IMR-90 (cell line): Measurements from ENCODE around the gene TMTC2. TPM values are rescaled to one million over a fixed set of nuclear protein-coding genes. Genes with fewer than 3 reads are reported as not detected.

Source experiments
- ATAC-seq: fragments of 200-7000 bp; cut with Tn5 transposase; 2 replicates; pipeline ENCODE4 v1.9.1; 2020; ENCODE audit warnings: low read depth, mild to moderate bottlenecking, moderate library complexity
- BruUV-seq: library from RNA; stranded (reverse); fragments of 400-500 nt; replicated peaks from 2 replicates; lab custom pipeline; 2021; lab: Mats Ljungman, UMichigan
- CTCF ChIA-PET: fragments of 300-600 bp; formaldehyde crosslinking; extraction: SDS; loops from one replicate; lab custom pipeline; 2021; ENCODE audit warnings: antibody characterized with exemption; lab: Yijun Ruan, JAX
- POLR2A ChIA-PET: fragments of 300-600 bp; sonication (Branson Sonifier 250); formaldehyde crosslinking; loops from one replicate; lab custom pipeline; 2022; ENCODE audit warnings: antibody characterized with exemption; ENCODE audit not compliant: unreplicated experiment; lab: Charles Lee
- DNase-seq: peaks from one replicate; pipeline ENCODE4 v3.0.0; 2013
- H2AFZ ChIP-seq: replicated peaks from 2 replicates; pipeline ENCODE3; 2013; ENCODE audit warnings: low read length, mild to moderate bottlenecking; ENCODE audit not compliant: poor library complexity
- H2AK5ac ChIP-seq: 2 replicates; pipeline ENCODE4 v1.6.1; 2013; ENCODE audit warnings: low read depth, low read length, inconsistent platforms
- H2AK9ac ChIP-seq: replicated peaks from 2 replicates; pipeline ENCODE3; 2013; ENCODE audit warnings: mild to moderate bottlenecking, low read depth, low read length, moderate library complexity; ENCODE audit not compliant: poor library complexity
- H2BK120ac ChIP-seq: 2 replicates; pipeline ENCODE4 v1.6.1; 2013; ENCODE audit warnings: low read depth, low read length, inconsistent platforms
- H2BK15ac ChIP-seq: 3 replicates; pipeline ENCODE4 v1.6.1; 2013; ENCODE audit warnings: low read depth, low read length, inconsistent platforms
- H2BK20ac ChIP-seq: 2 replicates; pipeline ENCODE4 v1.6.1; 2013; ENCODE audit warnings: low read depth, mild to moderate bottlenecking, inconsistent platforms, low read length, moderate library complexity
- H2BK5ac ChIP-seq: 2 replicates; pipeline ENCODE4 v1.6.1; 2013; ENCODE audit warnings: mild to moderate bottlenecking, low read depth, low read length, inconsistent platforms; ENCODE audit not compliant: poor library complexity, severe bottlenecking
- H3K14ac ChIP-seq: replicated peaks from 2 replicates; pipeline ENCODE4 v1.6.1; 2013; ENCODE audit warnings: low read depth, low read length, inconsistent platforms
- H3K18ac ChIP-seq: 2 replicates; pipeline ENCODE4 v1.6.1; 2013; ENCODE audit warnings: low read depth, low read length, control low read depth
- H3K23ac ChIP-seq: 2 replicates; pipeline ENCODE4 v1.6.1; 2013; ENCODE audit warnings: low read depth, low read length, inconsistent platforms
- H3K27ac ChIP-seq: 2 replicates; pipeline ENCODE4 v1.5.1; 2013; ENCODE audit warnings: mild to moderate bottlenecking, control low read depth, low read length; ENCODE audit not compliant: insufficient read depth
- H3K27me3 ChIP-seq: 2 replicates; pipeline ENCODE4 v1.6.1; 2013; ENCODE audit warnings: low read length; ENCODE audit not compliant: control insufficient read depth, insufficient read depth
- H3K36me3 ChIP-seq: 2 replicates; pipeline ENCODE4 v1.6.1; 2013; ENCODE audit warnings: low read length, mixed read lengths; ENCODE audit not compliant: control insufficient read depth, insufficient read depth
- H3K4ac ChIP-seq: 2 replicates; pipeline ENCODE4 v1.6.1; 2013; ENCODE audit warnings: low read depth, low read length, inconsistent platforms
- H3K4me1 ChIP-seq: 2 replicates; pipeline ENCODE4 v1.6.1; 2013; ENCODE audit warnings: low read length, mixed read lengths; ENCODE audit not compliant: control insufficient read depth, insufficient read depth
- H3K4me2 ChIP-seq: 2 replicates; pipeline ENCODE4 v1.6.1; 2013; ENCODE audit warnings: low read depth, mild to moderate bottlenecking, control low read depth, low read length, moderate library complexity
- H3K4me3 ChIP-seq: 2 replicates; pipeline ENCODE4 v1.5.1; 2013; ENCODE audit warnings: low read depth, mild to moderate bottlenecking, control low read depth, low read length, moderate library complexity; ENCODE audit not compliant: insufficient read depth
- H3K56ac ChIP-seq: 2 replicates; pipeline ENCODE4 v1.6.1; 2013; ENCODE audit warnings: low read length, inconsistent platforms; ENCODE audit not compliant: insufficient read depth; ENCODE audit errors: extremely low read depth
- H3K79me1 ChIP-seq, 2 experiments: 2 replicates each; pipeline ENCODE4 v1.6.1; 2013; ENCODE audit warnings: low read length in 2 of 2, inconsistent platforms in 1 of 2, low read depth in 1 of 2
- H3K9ac ChIP-seq: 2 replicates; pipeline ENCODE4 v1.6.1; 2013; ENCODE audit warnings: low read depth, low read length, control low read depth
- H3K9me1 ChIP-seq: 2 replicates; pipeline ENCODE4 v1.6.1; 2013; ENCODE audit warnings: low read length, inconsistent platforms; ENCODE audit not compliant: insufficient read depth
- H3K9me3 ChIP-seq: 2 replicates; pipeline ENCODE4 v1.6.1; 2013; ENCODE audit warnings: low read length; ENCODE audit not compliant: control insufficient read depth, insufficient read depth
- H4K20me1 ChIP-seq: 2 replicates; pipeline ENCODE4 v1.6.1; 2013; ENCODE audit warnings: low read length, inconsistent platforms; ENCODE audit not compliant: insufficient read depth
- H4K5ac ChIP-seq: 2 replicates; pipeline ENCODE4 v1.6.1; 2013; ENCODE audit warnings: mild to moderate bottlenecking, low read depth, low read length, control low read depth
- H4K8ac ChIP-seq, 2 experiments: 2 replicates each; pipeline ENCODE4 v1.6.1; 2013; ENCODE audit warnings: low read depth in 2 of 2, low read length in 2 of 2, control low read depth in 1 of 2, inconsistent platforms in 1 of 2
- H4K91ac ChIP-seq: 2 replicates; pipeline ENCODE4 v1.6.1; 2013; ENCODE audit warnings: low read depth, low read length, inconsistent platforms; ENCODE audit not compliant: insufficient read depth
- BHLHE40 ChIP-seq: fragments of 150-350 bp; IDR thresholded peaks from 2 replicates; pipeline ENCODE4 v1.6.1; 2016; ENCODE audit warnings: mild to moderate bottlenecking, low read depth, low read length
- CHD1 ChIP-seq: IDR thresholded peaks from 2 replicates; pipeline ENCODE4 v1.6.1; 2012; ENCODE audit warnings: low read depth, low read length, improper control_type of control experiment
- CTCF ChIP-seq: conservative IDR thresholded peaks from 2 replicates; pipeline ENCODE4 v1.5.1; 2012; ENCODE audit warnings: mild to moderate bottlenecking, low read depth, low read length, improper control_type of control experiment
- MAFK ChIP-seq: IDR thresholded peaks from 2 replicates; pipeline ENCODE4 v1.6.1; 2012; ENCODE audit warnings: low read depth, low read length, improper control_type of control experiment
- MAZ ChIP-seq: IDR thresholded peaks from 2 replicates; pipeline ENCODE4 v1.6.1; 2012; ENCODE audit warnings: low read depth, mild to moderate bottlenecking, low read length, improper control_type of control experiment, moderate library complexity, borderline replicate concordance
- MXI1 ChIP-seq: IDR thresholded peaks from 2 replicates; pipeline ENCODE4 v1.6.1; 2012; ENCODE audit warnings: low read depth, mild to moderate bottlenecking, low read length, moderate library complexity, borderline replicate concordance
- WGBS, 2 experiments: methylation state at CpG; one replicate each; pipeline versions ENCODE4 v1.1.5 to v1.1.7; 2013; ENCODE audit warnings: missing lambda C conversion rate in 2 of 2; ENCODE audit not compliant: insufficient read length in 1 of 2; ENCODE audit errors: extremely low coverage in 2 of 2; 5-methylcytosine and 5-hydroxymethylcytosine counted together
- dilution Hi-C: fragments of 300-500 bp; cut with HindIII; formaldehyde crosslinking; loops from one replicate; pipeline ENCODE4 v1.14.3; 2018; ENCODE audit warnings: low sequenced_read_pairs; ENCODE audit not compliant: unreplicated experiment
- in situ Hi-C: fragments of 300-500 bp; cut with MboI; formaldehyde crosslinking; loops from 3 replicates; pipeline ENCODE4 v1.14.3; 2019; ENCODE audit warnings: low sequenced_read_pairs, inconsistent platforms, mixed read lengths
- intact Hi-C: fragments of 100-400 bp; cut with micrococcal nuclease; formaldehyde crosslinking; loops from 2 replicates; pipeline ENCODE4 v1.10.0; 2022
- polyA plus RNA-seq, 3 experiments: library from polyadenylated mRNA; depleted of rRNA; stranded (reverse); fragments of >200 nt; gene quantifications; 2 replicates each; pipeline ENCODE4 v1.2.3, GENCODE V29; 2012; ENCODE audit warnings: low replicate concordance in 1 of 3
- total RNA-seq: library from RNA; depleted of rRNA; stranded (reverse); fragments of >200 nt; gene quantifications from 2 replicates; pipeline ENCODE4 v1.2.3, GENCODE V29; 2012

TMTC2 gene
- total and polyA plus RNA-seq, 2 of the 4 experiments (the other 2 are of a cell fraction) = 0.56 to 1.4 TPM

GRCh38 chr12:83132360-83132759, 445.7 kb downstream of the TMTC2 start:
- no peak overlapping the region for H4K91ac ChIP-seq
- ATAC-seq = no peak
- no peaks in the 10 kb centered on the region for H3K9me1 ChIP-seq
- no peak overlapping the region for H2AK5ac ChIP-seq
- H3K4ac ChIP-seq = no peak overlapping the region
- intact Hi-C loops = no loop called here
- no peak overlapping the region for H3K27ac ChIP-seq
- H3K9me3 ChIP-seq = no peaks in the 10 kb centered on the region
- CTCF ChIA-PET = no interaction called here
- POLR2A ChIA-PET = no interaction called here
- no peaks in the 10 kb centered on the region for H4K20me1 ChIP-seq
- no peak overlapping the region for H3K23ac ChIP-seq
- TF ChIP-seq MAFK (no peak), BHLHE40 (no peak), MAZ (no peak), CTCF (no peak), CHD1 (no peak), MXI1 (no peak)
- H2AK9ac ChIP-seq = no peak overlapping the region
- H3K27me3 ChIP-seq = no peaks in the 10 kb centered on the region
- dilution Hi-C loops = no loop called here
- no peak overlapping the region for H3K4me3 ChIP-seq
- H2BK20ac ChIP-seq = no peak overlapping the region
- H3K18ac ChIP-seq = no peak overlapping the region
- H2BK15ac ChIP-seq = no peak overlapping the region
- in situ Hi-C loops = no loop called here
- DNase-seq = no peak
- H3K79me1 ChIP-seq = no peaks in the 10 kb centered on the region
- H3K36me3 ChIP-seq = no peaks in the 10 kb centered on the region
- no peak overlapping the region for H3K14ac ChIP-seq
- no TSS peak for BruUV-seq
- H3K56ac ChIP-seq = no peak overlapping the region
- H3K4me2 ChIP-seq = no peak overlapping the region
- no peak overlapping the region for H2BK120ac ChIP-seq
- no peak overlapping the region for H3K9ac ChIP-seq
- H4K8ac ChIP-seq = no peak overlapping the region
- no peak overlapping the region for H4K5ac ChIP-seq
- WGBS, 2 experiments = no CpG with 5 or more reads among the region's 2 CpGs
- H3K4me1 ChIP-seq = no peaks in the 10 kb centered on the region
- no peak overlapping the region for H2BK5ac ChIP-seq
- H2AFZ ChIP-seq = no peak overlapping the region
